Measurements from ENCODE around the gene SPSB3. TPM values are rescaled to one million over a fixed set of nuclear protein-coding genes. Genes with fewer than 3 reads are reported as not detected.

SPSB3 gene
- total RNA-seq, 1 experiment from 2014 or later = 34.3 TPM

GRCh38 chr16:1793578-1794220 is 11.3 kb upstream of the SPSB3 start, which contains the start of gene IGFALS:
IGFALS (minus strand) TSS chr16:1793705; CDS start chr16:1793652, 53 bp downstream.
- no peak for DNase-seq
- no peaks in the 10 kb centered on the region for H3K27me3 ChIP-seq
- no peak within 1 kb of the TSS for H3K4me3 ChIP-seq
- peaks cover 11% of the 10 kb centered on the region for H3K36me3 ChIP-seq
- peaks cover 8% of the 10 kb centered on the region for H3K9me3 ChIP-seq

- Histone ChIP-seq H3K36me3 (peaks cover 18% of the 10 kb centered on the region), H3K27me3 (no peaks in the 10 kb centered on the region), H3K9me3 (peaks cover 3% of the 10 kb centered on the region), H3K4me3 (no peak overlapping the region)
- DNase-seq = no peak
Observed at GRCh38 chr16:1792836-1793577, 10.6 kb upstream of the SPSB3 start.

- H3K27me3 ChIP-seq = no peaks in the 10 kb centered on the region
- no peak for DNase-seq
- no peaks in the 10 kb centered on the region for H3K9me3 ChIP-seq
- peaks cover 23% of the 10 kb centered on the region for H3K36me3 ChIP-seq
- H3K4me3 ChIP-seq = no peak overlapping the region
Observed at GRCh38 chr16:1791943-1792812, 9.8 kb upstream of the SPSB3 start.

GRCh38 chr16:1791256-1791942 is 9.0 kb upstream of the SPSB3 start:
- H3K9me3 ChIP-seq = no peaks in the 10 kb centered on the region
- peaks cover 30% of the 10 kb centered on the region for H3K36me3 ChIP-seq
- H3K27me3 ChIP-seq = no peaks in the 10 kb centered on the region
- H3K4me3 ChIP-seq = no peak overlapping the region
- DNase-seq = no peak

- H3K4me3 ChIP-seq = no peak overlapping the region
- no peak for DNase-seq
- H3K36me3 ChIP-seq = peaks cover 37% of the 10 kb centered on the region
- no peaks in the 10 kb centered on the region for H3K27me3 ChIP-seq
- no peaks in the 10 kb centered on the region for H3K9me3 ChIP-seq
Observed at GRCh38 chr16:1790611-1791255, 8.4 kb upstream of the SPSB3 start.

GRCh38 chr16:1790261-1790610 is 7.9 kb upstream of the SPSB3 start:
- Histone ChIP-seq H3K36me3 (peaks cover 41% of the 10 kb centered on the region), H3K9me3 (no peaks in the 10 kb centered on the region), H3K4me3 (no peak overlapping the region), H3K27me3 (no peaks in the 10 kb centered on the region)
- no peak for DNase-seq

- DNase-seq = no peak
- H3K36me3 ChIP-seq = peaks cover 43% of the 10 kb centered on the region
- H3K27me3 ChIP-seq = no peaks in the 10 kb centered on the region
- no peaks in the 10 kb centered on the region for H3K9me3 ChIP-seq
- H3K4me3 ChIP-seq = no peak overlapping the region
Observed at GRCh38 chr16:1789643-1790045, 7.3 kb upstream of the SPSB3 start.

GRCh38 chr16:1788708-1789100 is 6.3 kb upstream of the SPSB3 start:
- no peaks in the 10 kb centered on the region for H3K27me3 ChIP-seq
- no peaks in the 10 kb centered on the region for H3K9me3 ChIP-seq
- H3K4me3 ChIP-seq = no peak overlapping the region
- peaks cover 50% of the 10 kb centered on the region for H3K36me3 ChIP-seq
- no peak for DNase-seq

GRCh38 chr16:1788095-1788707 is 5.8 kb upstream of the SPSB3 start:
- no peak for DNase-seq
- Histone ChIP-seq H3K27me3 (no peaks in the 10 kb centered on the region), H3K36me3 (peaks cover 53% of the 10 kb centered on the region), H3K9me3 (no peaks in the 10 kb centered on the region), H3K4me3 (no peak overlapping the region)

- no peak overlapping the region for H3K4me3 ChIP-seq
- H3K27me3 ChIP-seq = no peaks in the 10 kb centered on the region
- H3K36me3 ChIP-seq = peaks cover 54% of the 10 kb centered on the region
- no peak for DNase-seq
- no peaks in the 10 kb centered on the region for H3K9me3 ChIP-seq
Observed at GRCh38 chr16:1787322-1788094, 5.1 kb upstream of the SPSB3 start.

- H3K27me3 ChIP-seq = no peaks in the 10 kb centered on the region
Observed at GRCh38 chr16:1787056-1787321, 4.6 kb upstream of the SPSB3 start.

GRCh38 chr16:1786242-1787055 is 4.1 kb upstream of the SPSB3 start:
- no peak overlapping the region for H3K4me3 ChIP-seq
- H3K9me3 ChIP-seq = no peaks in the 10 kb centered on the region
- no peak for DNase-seq
- peaks cover 54% of the 10 kb centered on the region for H3K36me3 ChIP-seq
- no peaks in the 10 kb centered on the region for H3K27me3 ChIP-seq

More at GRCh38 chr16:1787056-1787321, 4.6 kb upstream of the SPSB3 start:
- no peak overlapping the region for H3K4me3 ChIP-seq
- H3K36me3 ChIP-seq = peaks cover 54% of the 10 kb centered on the region
- no peaks in the 10 kb centered on the region for H3K9me3 ChIP-seq
- DNase-seq = no peak

GRCh38 chr16:1785846-1786170 is 3.4 kb upstream of the SPSB3 start:
- Histone ChIP-seq H3K4me3 (no peak overlapping the region), H3K27me3 (no peaks in the 10 kb centered on the region), H3K9me3 (no peaks in the 10 kb centered on the region), H3K36me3 (peaks cover 58% of the 10 kb centered on the region)
- no peak for DNase-seq

- Histone ChIP-seq H3K27me3 (no peaks in the 10 kb centered on the region), H3K4me3 (no peak overlapping the region), H3K36me3 (peaks cover 58% of the 10 kb centered on the region), H3K9me3 (no peaks in the 10 kb centered on the region)
- DNase-seq = no peak
Observed at GRCh38 chr16:1784977-1785845, 2.8 kb upstream of the SPSB3 start.

All from MG63 (cell line).